HCEC 1CT (cell line): ENCODE measurements around the gene RUNX2.
A peak's percentile ranks its signal among the peaks of the same experiment; 100 is the strongest.

ENCODE experiments used
- DNase-seq: peaks from one replicate; pipeline ENCODE4 v3.0.0-alpha.2; 2017

Gene RUNX2

GRCh38 chr6:45436544-45437438 lies 108.7 kb downstream of the RUNX2 start:
- peak; percentile 87 for DNase-seq

- no peak for DNase-seq
Observed at GRCh38 chr6:45437439-45437815, 109.3 kb downstream of the RUNX2 start.

- peak; percentile 35 for DNase-seq
Observed at GRCh38 chr6:45438151-45438550, 110.0 kb downstream of the RUNX2 start.

GRCh38 chr6:45438849-45439406 lies 110.8 kb downstream of the RUNX2 start:
- DNase-seq, result peak; percentile 89

DNA sequence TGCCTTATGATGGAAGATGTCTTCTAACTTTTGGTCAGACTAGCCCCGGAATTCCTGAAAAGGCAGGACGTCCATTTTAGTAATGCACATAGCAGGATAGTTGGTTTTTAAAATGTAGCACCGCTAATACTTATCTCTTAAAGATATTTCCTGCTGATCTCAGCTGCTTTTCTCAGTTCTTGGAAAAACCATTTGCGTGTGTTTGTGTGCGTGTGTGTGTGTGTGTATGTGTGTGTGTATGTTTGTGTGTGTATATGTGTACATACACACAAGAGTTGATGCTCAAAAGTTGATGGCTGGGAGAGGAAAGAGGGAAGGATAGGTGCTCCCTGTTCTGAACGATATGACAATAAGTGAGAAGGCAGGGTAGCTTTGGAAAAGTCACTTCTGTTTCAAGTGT lies 111.3 kb downstream of the RUNX2 start:
- no peak for DNase-seq

- DNase-seq, result no peak
Observed at GRCh38 chr6:45439861-45440388, 111.8 kb downstream of the RUNX2 start.

DNA sequence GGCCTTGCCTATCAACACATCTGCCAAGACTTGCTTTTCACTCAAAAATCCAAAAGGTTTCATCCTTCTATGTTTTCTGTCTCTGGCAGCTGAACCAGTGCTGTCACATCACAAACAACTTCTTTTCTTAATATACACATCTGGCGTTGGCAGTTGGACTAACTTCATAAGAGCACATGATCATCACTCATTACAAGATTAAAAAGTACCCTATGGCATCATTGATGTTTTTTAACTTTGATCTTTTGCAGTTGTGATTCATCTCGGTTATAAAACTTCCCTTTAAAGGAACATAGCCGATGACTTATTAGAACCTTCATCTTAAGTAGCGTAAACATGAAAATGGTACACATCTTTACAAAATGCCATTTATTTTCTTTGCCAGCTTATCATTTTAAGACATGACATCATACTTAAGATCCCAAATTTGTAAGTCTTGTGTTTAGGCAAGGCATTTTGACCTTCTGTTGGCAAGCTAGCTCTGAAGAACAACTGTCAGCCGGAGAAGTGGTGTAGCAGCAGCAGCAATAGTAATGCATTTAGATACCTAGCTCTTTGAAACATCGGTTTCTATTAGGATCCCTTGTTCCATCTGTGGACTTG lies 113.8 kb downstream of the RUNX2 start:
- DNase-seq, result peak; percentile 77

DNA sequence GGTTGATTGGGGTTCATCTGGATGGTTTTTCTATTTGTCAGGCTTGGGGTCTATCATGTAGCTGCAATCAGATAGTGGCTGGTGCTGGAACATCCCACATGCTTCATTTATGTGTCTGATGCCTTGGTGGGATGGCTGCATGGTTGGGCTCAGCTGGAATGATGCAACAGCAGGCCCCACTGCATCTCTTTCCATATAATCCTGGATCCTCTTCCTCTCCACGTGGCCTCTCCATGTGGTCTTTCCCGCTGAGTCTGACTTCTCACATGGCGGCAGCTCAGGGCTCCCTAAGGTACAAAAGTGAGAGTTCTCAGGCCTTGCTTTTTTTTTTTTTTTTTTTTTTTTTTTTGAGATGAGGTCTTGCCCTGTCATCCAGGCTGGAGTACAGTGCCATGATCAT lies 114.6 kb downstream of the RUNX2 start:
- no peak for DNase-seq

GRCh38 chr6:45445364-45445748 lies 117.2 kb downstream of the RUNX2 start:
- DNase-seq, result no peak

DNA sequence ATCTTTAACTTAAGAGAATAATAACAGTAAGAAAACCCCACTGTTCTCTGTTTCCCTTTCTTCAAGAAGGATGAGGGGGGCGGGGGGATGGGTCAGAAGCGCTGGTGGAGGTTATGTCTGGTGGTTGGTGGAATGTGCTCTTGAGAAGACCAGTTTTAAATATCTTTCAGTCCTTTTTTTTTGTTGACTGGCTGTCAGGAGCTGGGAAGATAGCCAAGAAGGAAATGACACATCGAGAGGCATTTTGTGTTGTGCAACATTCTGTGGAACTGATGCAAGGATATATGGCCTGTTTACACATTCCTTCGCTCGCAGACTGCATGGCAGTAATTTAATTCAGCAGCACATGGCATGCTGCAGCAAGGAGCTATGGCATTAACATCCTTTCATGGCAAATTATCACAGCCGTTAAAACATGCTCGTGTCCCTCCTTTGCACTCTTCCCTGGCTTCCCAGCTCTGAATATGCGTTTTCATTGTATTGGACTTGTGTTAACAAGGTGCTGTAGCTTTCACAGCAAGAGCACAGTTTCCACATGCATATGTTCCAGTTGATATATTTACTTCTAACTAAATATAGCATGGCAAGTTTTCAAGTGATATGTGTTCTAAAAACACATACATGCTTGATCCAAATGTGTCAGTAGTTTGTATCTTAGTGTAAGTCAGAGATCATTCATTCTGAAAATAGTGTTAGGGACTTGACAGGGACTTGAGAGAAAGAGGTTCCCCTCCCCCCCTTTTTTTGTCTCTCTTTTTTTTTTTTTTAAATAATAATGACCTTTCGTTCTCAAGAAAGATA lies 117.8 kb downstream of the RUNX2 start:
- peak; percentile 98 for DNase-seq

DNA sequence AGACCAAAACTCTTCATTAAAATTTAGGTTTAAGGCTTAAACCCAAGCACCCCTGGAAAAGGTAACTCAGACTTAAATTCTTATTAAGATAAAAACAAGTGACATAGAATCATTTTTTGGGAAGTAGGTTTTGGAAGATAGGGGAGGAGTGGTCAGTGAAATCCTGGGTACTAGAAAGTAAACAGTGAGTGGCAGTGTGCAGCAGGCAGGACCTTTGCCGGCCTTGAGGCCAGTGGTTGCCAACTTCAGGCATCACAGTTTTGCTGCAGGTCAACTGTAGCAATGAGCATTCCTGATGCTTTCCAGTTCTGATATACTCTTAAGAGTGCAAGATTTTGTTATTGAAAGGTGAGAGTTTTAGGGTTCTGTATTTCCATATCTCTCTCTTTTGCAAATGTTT lies 118.9 kb downstream of the RUNX2 start:
- no peak for DNase-seq

DNA sequence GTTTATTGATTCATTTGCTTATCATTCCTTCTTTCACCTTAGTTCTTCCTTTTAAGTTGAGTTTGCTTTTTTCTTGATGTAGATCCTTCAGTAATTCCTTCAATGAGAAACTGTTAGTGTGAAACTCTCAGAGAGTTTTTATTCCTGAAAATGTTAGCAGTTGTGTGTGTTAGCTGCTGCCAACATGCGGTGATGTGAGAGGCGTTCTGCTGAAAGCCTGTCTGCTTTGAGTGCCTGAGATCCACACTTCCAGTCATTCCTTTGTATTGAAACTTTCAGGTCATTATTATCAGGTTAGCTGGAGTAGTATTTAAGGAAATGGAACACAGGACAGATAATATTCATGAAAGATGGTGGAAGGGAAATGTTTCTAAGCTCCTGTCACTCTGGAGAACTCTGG lies 119.6 kb downstream of the RUNX2 start:
- no peak for DNase-seq

DNA sequence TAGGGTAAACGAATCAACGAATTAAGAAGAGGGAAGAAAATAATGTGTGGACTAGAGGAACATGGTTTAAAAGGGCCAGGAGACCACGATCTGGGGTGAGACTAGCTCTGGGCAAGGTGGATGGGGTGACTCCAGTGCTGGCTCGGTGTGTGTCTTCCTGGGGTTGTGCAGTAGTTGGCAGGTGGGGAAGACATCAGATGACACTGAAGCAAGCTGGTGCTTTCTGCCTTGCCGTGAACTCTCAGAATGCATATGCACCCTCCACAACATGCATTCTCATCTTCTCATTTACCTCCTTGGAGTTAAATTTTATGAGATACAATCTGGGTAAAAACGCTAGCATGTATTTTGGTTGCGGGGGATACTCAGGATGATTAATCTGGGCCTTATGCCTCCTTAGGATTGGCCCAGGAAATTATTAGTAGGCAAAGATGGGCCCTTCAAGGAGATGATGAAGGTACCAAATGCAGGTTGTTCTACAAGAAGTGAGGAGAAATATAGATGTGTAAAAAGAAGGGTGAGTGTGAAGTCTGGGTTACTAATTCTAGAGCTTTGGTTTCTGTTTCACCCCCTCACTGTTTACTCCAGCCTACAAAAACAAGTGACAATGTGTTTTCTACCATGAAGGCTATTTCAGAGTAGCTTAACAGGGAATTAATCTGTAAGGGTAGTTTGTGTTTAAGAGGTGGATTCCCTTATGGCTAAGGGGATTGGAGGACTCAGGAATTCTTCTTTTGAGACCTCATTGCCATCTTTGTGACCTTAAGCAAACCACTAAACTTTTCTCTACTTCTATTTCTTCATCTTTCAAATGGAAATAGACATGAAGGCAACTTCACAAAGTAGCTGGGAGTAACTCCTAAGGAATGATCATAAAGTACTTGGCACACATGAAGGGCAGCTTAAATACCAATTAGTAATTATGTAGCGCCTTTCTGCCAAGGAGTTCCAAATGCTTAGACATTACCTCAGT lies 120.6 kb downstream of the RUNX2 start:
- DNase-seq, result peak; percentile 36

DNA sequence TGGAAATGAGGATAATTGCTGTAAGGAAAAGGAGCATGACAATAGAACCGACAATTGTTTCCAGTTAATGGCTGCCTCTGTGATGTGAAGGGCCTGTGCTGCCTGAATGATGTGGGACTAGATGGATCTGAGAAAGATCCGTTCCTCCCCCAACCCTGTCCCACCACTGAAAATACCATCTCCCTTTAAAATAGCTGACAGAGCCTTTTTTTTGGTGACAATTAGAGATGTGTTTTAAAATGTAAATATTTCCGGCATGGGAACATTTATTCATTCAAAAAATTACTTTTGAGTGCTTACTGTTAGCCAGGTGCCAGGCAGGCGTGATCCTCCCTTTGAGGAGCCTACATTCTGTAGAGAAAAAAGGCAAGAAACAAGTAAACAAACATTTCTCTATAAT lies 122.0 kb downstream of the RUNX2 start:
- DNase-seq, result no peak

DNA sequence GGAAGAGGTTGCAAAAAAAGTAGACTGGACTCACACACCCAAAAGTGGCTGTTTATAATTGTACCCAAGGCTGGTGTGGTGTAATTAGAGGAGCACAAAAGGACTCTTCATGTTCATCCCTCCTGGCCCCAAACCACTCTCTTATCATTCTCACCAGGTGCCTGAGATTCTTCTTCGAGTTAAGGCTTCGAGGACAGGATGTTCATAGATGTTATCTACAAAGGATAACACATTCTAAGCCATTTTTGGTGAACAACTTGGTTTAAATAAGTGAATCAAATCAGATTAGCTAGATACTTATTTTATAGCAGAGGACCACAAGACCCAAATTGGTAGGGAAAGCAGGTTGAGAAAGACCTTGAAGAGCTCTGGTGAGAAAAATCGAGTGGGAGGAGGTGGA lies 122.7 kb downstream of the RUNX2 start:
- no peak for DNase-seq

GRCh38 chr6:45454008-45454911 lies 126.1 kb downstream of the RUNX2 start:
- peak; percentile 87 for DNase-seq

GRCh38 chr6:45455408-45455807 lies 127.3 kb downstream of the RUNX2 start:
- no peak for DNase-seq

GRCh38 chr6:45457141-45457540 lies 129.0 kb downstream of the RUNX2 start:
- DNase-seq, result no peak

DNA sequence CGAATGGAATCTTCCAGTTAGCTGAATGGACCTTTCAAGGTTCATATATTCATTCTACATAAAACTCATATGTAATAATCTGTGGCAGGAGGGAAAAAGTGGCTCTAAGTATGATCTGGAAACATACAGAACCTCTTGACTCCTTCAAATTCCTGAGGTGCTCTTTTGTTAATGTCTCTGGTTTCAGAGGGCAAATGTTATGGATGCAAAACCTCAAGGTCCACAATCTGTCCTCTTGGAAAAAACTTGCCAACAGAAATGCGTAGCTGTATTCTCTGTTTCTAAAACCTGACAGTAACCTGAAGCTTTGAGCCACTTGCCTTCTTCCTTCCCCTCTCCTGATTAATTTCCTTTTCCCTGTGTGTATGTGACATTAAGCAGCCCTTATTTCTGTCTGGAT lies 130.5 kb downstream of the RUNX2 start:
- DNase-seq, result no peak

- no peak for DNase-seq
Observed at GRCh38 chr6:45460166-45460565, 132.0 kb downstream of the RUNX2 start.

GRCh38 chr6:45461486-45461885 lies 133.4 kb downstream of the RUNX2 start:
- peak; percentile 22 for DNase-seq
